ENCODE results near the gene TAS2R39.
"Not testable (repeated sequence)": the region's sequence is repeated elsewhere in the genome, so short reads cannot be mapped to it uniquely, and the experiment has no call there.

Gene TAS2R39

DNA sequence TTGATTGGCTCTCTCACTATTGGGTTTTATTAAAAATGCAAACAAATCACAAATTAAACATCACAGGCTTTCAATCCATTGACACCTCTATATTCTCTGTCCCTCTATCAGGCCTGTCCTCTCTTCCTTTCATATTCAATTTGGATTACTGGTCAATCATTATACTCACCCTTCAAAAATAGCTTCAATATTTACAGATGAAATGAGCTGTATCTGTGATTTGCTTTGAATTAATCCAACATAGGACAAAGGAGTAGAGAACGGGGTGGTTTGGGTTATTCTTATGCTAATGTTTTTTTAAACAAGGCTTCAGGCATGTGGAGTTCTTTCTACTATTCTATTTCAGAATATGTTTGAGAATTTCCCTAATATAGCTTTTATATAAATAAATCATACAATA is 2.3 kb downstream of the TAS2R39 start:
- Histone ChIP-seq H3K27ac (ENCODE audit: low read length) (no peak overlapping the region), H3K9me3 (ENCODE audit: control insufficient read depth in 1 of 2, low read length in 2 of 2) (no peaks in the 10 kb centered on the region), H3K4me1 (ENCODE audit: control insufficient read depth in 1 of 2, insufficient read depth in 2 of 2, low read length in 2 of 2) (no peaks in the 10 kb centered on the region), H3K4me3 (ENCODE audit: low read depth in 1 of 2, low read length in 2 of 2) (no peak overlapping the region), H3K36me3 (ENCODE audit: control insufficient read depth in 1 of 2, insufficient read depth in 2 of 2, low read length in 2 of 2) (no peaks in the 10 kb centered on the region), H3K27me3 (ENCODE audit: low read depth, low read length) (no peaks in the 10 kb centered on the region)

GRCh38 chr7:143188994-143189393 is 5.8 kb downstream of the TAS2R39 start:
- Histone ChIP-seq H3K4me3 (ENCODE audit: low read depth in 1 of 2, low read length in 2 of 2) (no peak overlapping the region), H3K4me1 (ENCODE audit: control insufficient read depth in 1 of 2, insufficient read depth in 2 of 2, low read length in 2 of 2) (no peaks in the 10 kb centered on the region), H3K9me3 (ENCODE audit: control insufficient read depth in 1 of 2, low read length in 2 of 2) (no peaks in the 10 kb centered on the region), H3K27me3 (ENCODE audit: low read depth, low read length) (no peaks in the 10 kb centered on the region), H3K36me3 (ENCODE audit: control insufficient read depth in 1 of 2, insufficient read depth in 2 of 2, low read length in 2 of 2) (no peaks in the 10 kb centered on the region), H3K27ac (ENCODE audit: low read length) (no peak overlapping the region)

DNA sequence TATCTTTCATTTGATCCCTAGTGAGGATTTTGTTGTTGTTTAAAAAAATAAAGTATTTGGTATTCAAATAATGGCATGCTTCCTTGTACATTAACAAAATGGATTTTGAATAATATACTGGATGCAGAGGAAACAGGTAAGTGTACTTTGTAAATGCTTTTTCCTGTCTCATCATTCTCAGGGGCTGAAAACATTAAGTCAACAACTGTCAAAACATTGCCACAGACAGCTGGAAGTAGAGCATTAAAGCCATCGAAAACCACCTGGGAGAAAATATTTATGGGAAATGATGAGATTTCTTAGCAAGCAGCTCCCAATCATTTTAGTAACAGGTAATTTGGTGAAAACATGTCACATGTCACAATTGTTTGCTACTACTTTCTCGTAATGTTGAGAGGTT is 10.7 kb downstream of the TAS2R39 start:
- peaks cover 0 to 4% of the 10 kb centered on the region in 2 donors for H3K9me3 ChIP-seq (ENCODE audit: control insufficient read depth in 1 of 2, low read length in 2 of 2)

DNA sequence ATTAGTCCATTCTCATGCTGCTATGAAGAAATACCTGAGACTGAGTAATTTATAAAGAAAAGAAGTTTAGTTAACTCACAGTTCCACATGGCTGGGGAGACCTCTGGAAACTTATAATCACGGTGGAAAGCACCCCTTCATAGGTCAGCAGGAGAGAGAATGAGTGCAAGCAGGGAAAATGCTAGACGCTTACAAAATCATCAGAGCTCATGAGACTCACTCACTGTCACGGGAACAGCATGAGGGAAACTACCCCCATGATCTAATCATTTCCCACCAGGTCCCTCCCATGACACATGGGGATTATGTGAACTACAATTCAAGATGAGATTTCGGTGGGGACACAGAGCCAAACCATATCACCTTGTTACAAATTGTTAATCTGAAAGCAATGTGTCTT is 15.8 kb downstream of the TAS2R39 start:
- no peak overlapping the region for H3K4me3 ChIP-seq (ENCODE audit: low read depth in 1 of 2, low read length in 2 of 2)
- peaks cover 0 to 4% of the 10 kb centered on the region in 2 donors for H3K9me3 ChIP-seq (ENCODE audit: control insufficient read depth in 1 of 2, low read length in 2 of 2)
- no peaks in the 10 kb centered on the region for H3K36me3 ChIP-seq (ENCODE audit: control insufficient read depth in 1 of 2, insufficient read depth in 2 of 2, low read length in 2 of 2)
- H3K27ac ChIP-seq (ENCODE audit: low read length) = no peak overlapping the region
- H3K27me3 ChIP-seq (ENCODE audit: low read depth, low read length) = no peaks in the 10 kb centered on the region
- H3K4me1 ChIP-seq (ENCODE audit: control insufficient read depth in 1 of 2, insufficient read depth in 2 of 2, low read length in 2 of 2) = no peaks in the 10 kb centered on the region

More for the DNA sequence above, 10.7 kb downstream of the TAS2R39 start:
- no peak overlapping the region for H3K27ac ChIP-seq (ENCODE audit: low read length)
- no peaks in the 10 kb centered on the region for H3K4me1 ChIP-seq (ENCODE audit: control insufficient read depth in 1 of 2, insufficient read depth in 2 of 2, low read length in 2 of 2)
- no peaks in the 10 kb centered on the region for H3K36me3 ChIP-seq (ENCODE audit: control insufficient read depth in 1 of 2, insufficient read depth in 2 of 2, low read length in 2 of 2)
- H3K27me3 ChIP-seq (ENCODE audit: low read depth, low read length) = no peaks in the 10 kb centered on the region
- no peak overlapping the region for H3K4me3 ChIP-seq (ENCODE audit: low read depth in 1 of 2, low read length in 2 of 2)

- no peaks in the 10 kb centered on the region for H3K4me1 ChIP-seq (ENCODE audit: control insufficient read depth in 1 of 2, insufficient read depth in 2 of 2, low read length in 2 of 2)
- no peak overlapping the region for H3K4me3 ChIP-seq (ENCODE audit: low read depth in 1 of 2, low read length in 2 of 2)
- no peaks in the 10 kb centered on the region for H3K36me3 ChIP-seq (ENCODE audit: control insufficient read depth in 1 of 2, insufficient read depth in 2 of 2, low read length in 2 of 2)
- no peaks in the 10 kb centered on the region for H3K27me3 ChIP-seq (ENCODE audit: low read depth, low read length)
- H3K27ac ChIP-seq (ENCODE audit: low read length) = no peak overlapping the region
- no peaks in the 10 kb centered on the region for H3K9me3 ChIP-seq (ENCODE audit: control insufficient read depth in 1 of 2, low read length in 2 of 2)
These were observed 18.9 kb downstream of the TAS2R39 start for GRCh38 chr7:143202161-143202560.

GRCh38 chr7:143203386-143203785 is 20.2 kb downstream of the TAS2R39 start:
- H3K4me3 ChIP-seq (ENCODE audit: low read depth in 1 of 2, low read length in 2 of 2) = no peak overlapping the region
- no peaks in the 10 kb centered on the region for H3K4me1 ChIP-seq (ENCODE audit: control insufficient read depth in 1 of 2, insufficient read depth in 2 of 2, low read length in 2 of 2)
- no peaks in the 10 kb centered on the region for H3K36me3 ChIP-seq (ENCODE audit: control insufficient read depth in 1 of 2, insufficient read depth in 2 of 2, low read length in 2 of 2)
- H3K27me3 ChIP-seq (ENCODE audit: low read depth, low read length) = no peaks in the 10 kb centered on the region
- no peak overlapping the region for H3K27ac ChIP-seq (ENCODE audit: low read length)
- H3K9me3 ChIP-seq (ENCODE audit: control insufficient read depth in 1 of 2, low read length in 2 of 2) = no peaks in the 10 kb centered on the region

DNA sequence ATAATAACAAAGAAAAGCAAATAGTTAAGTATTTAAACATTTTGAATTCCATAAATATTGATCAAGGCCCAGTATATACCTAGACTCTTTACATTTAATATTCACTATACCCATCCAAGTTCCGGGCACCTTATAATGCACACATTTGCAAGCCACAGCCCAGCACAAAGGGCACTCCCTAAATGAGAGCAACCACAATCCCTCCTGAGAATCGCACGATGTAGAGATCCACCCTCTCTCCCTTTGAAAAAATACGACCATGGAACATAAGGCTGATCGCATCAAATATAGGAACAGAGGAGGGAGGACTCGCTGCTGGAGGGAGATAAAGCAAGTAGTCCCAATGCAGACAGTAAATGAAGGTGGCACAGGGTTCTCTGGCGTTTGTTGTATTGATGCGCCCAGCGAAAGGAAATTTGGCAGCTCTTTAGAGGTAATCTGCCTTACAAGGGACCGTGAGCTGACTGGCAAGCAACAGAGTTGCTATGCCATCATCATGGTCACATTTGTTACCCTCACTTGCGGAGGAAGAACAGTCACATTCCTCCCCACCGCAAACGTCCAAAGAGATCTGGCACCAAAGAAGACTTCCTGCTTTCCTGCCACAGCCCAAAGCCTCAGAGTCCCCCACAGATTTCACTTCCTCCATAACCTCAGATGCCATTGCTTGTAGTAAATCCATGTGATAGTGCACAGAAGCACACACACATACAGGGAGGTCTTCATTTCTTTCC is 22.5 kb downstream of the TAS2R39 start:
- H3K4me1 ChIP-seq (ENCODE audit: control insufficient read depth in 1 of 2, insufficient read depth in 2 of 2, low read length in 2 of 2) = no peaks in the 10 kb centered on the region
- no peak overlapping the region for H3K4me3 ChIP-seq (ENCODE audit: low read depth in 1 of 2, low read length in 2 of 2)
- H3K27me3 ChIP-seq (ENCODE audit: low read depth, low read length) = no peaks in the 10 kb centered on the region
- H3K27ac ChIP-seq (ENCODE audit: low read length) = no peak overlapping the region
- H3K36me3 ChIP-seq (ENCODE audit: control insufficient read depth in 1 of 2, insufficient read depth in 2 of 2, low read length in 2 of 2) = no peaks in the 10 kb centered on the region
- H3K9me3 ChIP-seq (ENCODE audit: control insufficient read depth in 1 of 2, low read length in 2 of 2) = no peaks in the 10 kb centered on the region

DNA sequence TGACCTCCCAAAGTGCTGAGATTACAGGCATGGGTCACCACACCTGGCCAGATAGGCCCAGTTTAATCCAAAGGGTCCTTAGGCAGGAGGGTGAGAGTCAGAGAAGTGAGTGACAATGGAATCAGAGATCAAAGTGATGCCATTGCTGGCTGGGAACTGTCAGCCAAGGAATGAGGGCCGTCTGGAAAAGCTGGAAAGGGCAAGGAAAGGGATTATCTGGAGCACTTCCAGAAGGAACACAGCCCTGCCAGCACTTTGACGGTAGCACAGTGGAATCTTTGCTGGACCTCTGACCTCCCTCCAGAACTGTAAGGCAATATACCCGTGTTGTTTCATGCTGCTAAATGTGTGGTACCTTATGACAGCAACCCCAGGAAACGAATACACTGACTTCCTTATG is 27.3 kb downstream of the TAS2R39 start:
- Histone ChIP-seq H3K4me1 (ENCODE audit: control insufficient read depth in 1 of 2, insufficient read depth in 2 of 2, low read length in 2 of 2) (no peaks in the 10 kb centered on the region), H3K27ac (ENCODE audit: low read length) (no peak overlapping the region), H3K4me3 (ENCODE audit: low read depth in 1 of 2, low read length in 2 of 2) (no peak overlapping the region), H3K27me3 (ENCODE audit: low read depth, low read length) (no peaks in the 10 kb centered on the region), H3K36me3 (ENCODE audit: control insufficient read depth in 1 of 2, insufficient read depth in 2 of 2, low read length in 2 of 2) (no peaks in the 10 kb centered on the region), H3K9me3 (ENCODE audit: control insufficient read depth in 1 of 2, low read length in 2 of 2) (peaks cover 0 to 2% of the 10 kb centered on the region in 2 donors)

DNA sequence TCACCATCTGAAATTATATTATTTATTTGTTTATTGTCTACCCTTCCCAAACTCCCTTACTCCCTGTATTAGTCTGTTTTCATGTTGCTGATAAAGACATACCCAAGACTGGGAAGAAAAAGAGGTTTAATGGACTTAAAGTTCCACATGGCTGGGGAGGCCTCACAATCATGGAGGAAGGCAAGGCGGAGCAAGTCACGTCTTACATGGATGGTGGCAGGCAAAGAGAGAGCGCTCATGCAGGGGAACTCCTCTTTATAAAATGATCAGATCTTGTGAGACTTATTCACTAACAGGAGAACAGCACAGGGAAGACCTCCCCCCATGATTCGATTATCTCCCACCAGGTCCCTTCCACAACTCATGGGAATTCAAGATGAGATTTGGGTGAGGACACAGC is 30.3 kb downstream of the TAS2R39 start:
- not testable (repeated sequence) for H3K4me1 ChIP-seq (ENCODE audit: control insufficient read depth in 1 of 2, insufficient read depth in 2 of 2, low read length in 2 of 2); H3K9me3 ChIP-seq (ENCODE audit: control insufficient read depth in 1 of 2, low read length in 2 of 2)

DNA sequence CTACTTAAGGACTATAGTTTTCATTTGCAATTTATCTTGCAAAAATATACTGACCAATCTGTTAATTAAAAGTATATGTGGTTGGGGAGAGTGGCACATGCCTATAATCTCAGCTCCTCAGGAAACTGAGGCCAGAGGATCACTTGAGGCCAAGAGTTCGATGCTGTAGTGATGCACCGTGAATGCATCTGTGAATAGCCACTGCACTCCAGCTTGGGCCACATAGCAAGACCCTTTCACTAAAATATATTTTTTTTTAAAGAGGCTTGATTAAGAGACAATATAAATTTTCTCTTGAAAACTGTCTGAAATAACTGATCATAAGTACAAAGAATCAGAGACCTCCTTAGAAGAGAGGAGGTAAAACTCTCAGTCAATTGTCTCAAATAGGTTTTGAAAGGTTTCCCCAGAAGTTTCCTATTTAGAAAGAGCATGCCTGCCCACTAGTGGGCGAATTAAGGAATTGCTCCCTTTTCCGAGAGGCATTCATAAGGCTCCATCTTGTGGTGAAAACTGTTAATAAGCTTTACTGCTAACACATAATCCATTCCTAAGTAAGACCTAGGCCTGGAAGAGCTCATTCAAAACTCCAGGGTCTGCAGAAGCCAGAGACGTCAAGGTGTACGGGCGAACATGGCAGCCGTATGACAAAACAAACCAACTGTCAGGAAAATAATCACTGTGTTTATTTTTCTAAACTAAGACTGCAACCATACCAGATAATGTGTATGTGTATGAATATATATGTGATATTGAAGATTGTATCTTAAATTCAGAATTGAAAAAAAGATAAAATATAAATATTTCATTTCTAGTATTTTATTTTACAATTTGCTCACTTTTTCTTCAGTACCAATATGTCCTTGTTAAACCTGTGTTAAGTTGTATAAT is 31.8 kb downstream of the TAS2R39 start:
- H3K36me3 ChIP-seq (ENCODE audit: control insufficient read depth in 1 of 2, insufficient read depth in 2 of 2, low read length in 2 of 2) = no peaks in the 10 kb centered on the region
- H3K27me3 ChIP-seq (ENCODE audit: low read depth, low read length) = no peaks in the 10 kb centered on the region
- H3K4me3 ChIP-seq (ENCODE audit: low read depth in 1 of 2, low read length in 2 of 2) = no peak overlapping the region
- no peak overlapping the region for H3K27ac ChIP-seq (ENCODE audit: low read length)
- peaks cover 0 to 2% of the 10 kb centered on the region in 2 donors for H3K9me3 ChIP-seq (ENCODE audit: control insufficient read depth in 1 of 2, low read length in 2 of 2)
- H3K4me1 ChIP-seq (ENCODE audit: control insufficient read depth in 1 of 2, insufficient read depth in 2 of 2, low read length in 2 of 2) = no peaks in the 10 kb centered on the region

More for the DNA sequence above, 30.3 kb downstream of the TAS2R39 start:
- not testable (repeated sequence) for H3K4me3 ChIP-seq (ENCODE audit: low read depth in 1 of 2, low read length in 2 of 2); H3K27me3 ChIP-seq (ENCODE audit: low read depth, low read length); H3K36me3 ChIP-seq (ENCODE audit: control insufficient read depth in 1 of 2, insufficient read depth in 2 of 2, low read length in 2 of 2); H3K27ac ChIP-seq (ENCODE audit: low read length)

DNA sequence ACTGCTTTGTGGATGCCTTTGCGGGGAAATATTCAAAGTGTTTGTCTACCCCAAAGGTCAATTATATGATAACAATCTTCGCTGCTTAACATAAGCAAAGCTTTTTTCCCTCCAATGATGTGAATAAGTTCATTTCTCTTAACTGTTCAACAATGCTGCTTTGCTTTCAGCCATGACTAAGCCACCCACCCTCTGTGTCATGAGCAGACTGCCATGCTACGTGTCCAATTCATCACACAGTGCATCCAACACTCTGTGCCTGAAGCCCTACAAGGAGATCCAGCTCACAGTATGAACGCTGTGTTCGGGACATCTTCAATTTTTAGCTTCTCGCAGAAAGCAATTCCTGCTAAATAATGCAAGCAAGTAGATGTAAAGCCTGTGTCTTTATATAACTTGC is 32.9 kb downstream of the TAS2R39 start:
- Histone ChIP-seq H3K27ac (ENCODE audit: low read length) (no peak overlapping the region), H3K9me3 (ENCODE audit: control insufficient read depth in 1 of 2, low read length in 2 of 2) (peaks cover 0 to 2% of the 10 kb centered on the region in 2 donors), H3K4me3 (ENCODE audit: low read depth in 1 of 2, low read length in 2 of 2) (no peak overlapping the region), H3K4me1 (ENCODE audit: control insufficient read depth in 1 of 2, insufficient read depth in 2 of 2, low read length in 2 of 2) (no peaks in the 10 kb centered on the region), H3K27me3 (ENCODE audit: low read depth, low read length) (no peaks in the 10 kb centered on the region), H3K36me3 (ENCODE audit: control insufficient read depth in 1 of 2, insufficient read depth in 2 of 2, low read length in 2 of 2) (no peaks in the 10 kb centered on the region)

Data from muscle layer of duodenum (tissue), 2 donors.